Parathyroid adenoma (tissue), 2 donors: ENCODE measurements around the gene ZNF212.

Experiments used
- H2AFZ ChIP-seq: fragments of 300-600 bp; sonication (generic); one replicate; pipeline ENCODE4 v1.7.0; 2017; ENCODE audit warnings: antibody characterized with exemption, mild to moderate bottlenecking
- H3K27ac ChIP-seq: fragments of 300-600 bp; sonication (generic); one replicate; pipeline ENCODE4 v1.7.0; 2017
- H3K27me3 ChIP-seq: fragments of 300-600 bp; sonication (generic); one replicate; pipeline ENCODE4 v1.7.0; 2017; ENCODE audit warnings: low read length; ENCODE audit not compliant: control insufficient read depth, insufficient read depth
- H3K36me3 ChIP-seq: fragments of 300-600 bp; sonication (generic); one replicate; pipeline ENCODE4 v1.7.0; 2017; ENCODE audit warnings: low read length; ENCODE audit not compliant: control insufficient read depth, insufficient read depth
- H3K4me1 ChIP-seq: fragments of 300-600 bp; sonication (generic); one replicate; pipeline ENCODE4 v1.7.0; 2017; ENCODE audit warnings: control low read depth
- H3K4me2 ChIP-seq: fragments of 300-600 bp; sonication (generic); one replicate; pipeline ENCODE4 v1.7.0; 2017; ENCODE audit warnings: low read length
- H3K4me3 ChIP-seq: fragments of 300-600 bp; sonication (generic); one replicate; pipeline ENCODE4 v1.7.0; 2017; ENCODE audit warnings: low read depth, low read length
- H3K79me2 ChIP-seq: fragments of 300-600 bp; sonication (generic); one replicate; pipeline ENCODE4 v1.7.0; 2017; ENCODE audit warnings: control low read depth
- H3K9ac ChIP-seq: fragments of 300-600 bp; sonication (generic); one replicate; pipeline ENCODE4 v1.7.0; 2017; ENCODE audit warnings: mild to moderate bottlenecking
- H3K9me3 ChIP-seq: fragments of 300-600 bp; sonication (generic); one replicate; pipeline ENCODE4 v1.7.0; 2017; ENCODE audit warnings: low read length; ENCODE audit not compliant: control insufficient read depth
- CTCF ChIP-seq: fragments of 300-600 bp; sonication (generic); IDR thresholded peaks from one replicate; pipeline ENCODE4 v1.7.0; 2017; ENCODE audit warnings: antibody characterized with exemption, mild to moderate bottlenecking
- donor health status: primary hyperparathyroidism.

The ZNF212 gene

GRCh38 chr7:149196151-149196704 lies 43.2 kb upstream of the ZNF212 start:
- Histone ChIP-seq H3K27me3 (no peaks in the 10 kb centered on the region), H2AFZ (peak overlapping the region; percentile 76), H3K4me1 (no peaks in the 10 kb centered on the region), H3K27ac (peak overlapping the region; percentile 48), H3K36me3 (no peaks in the 10 kb centered on the region), H3K4me2 (peak overlapping the region; percentile 95), H3K4me3 (peak overlapping the region; percentile 71), H3K9me3 (no peaks in the 10 kb centered on the region), H3K79me2 (peaks cover 36% of the 10 kb centered on the region), H3K9ac (peak overlapping the region; percentile 74)
- no peak for TF ChIP-seq CTCF

- TF ChIP-seq CTCF = no peak
- Histone ChIP-seq H3K79me2 (peaks cover 37% of the 10 kb centered on the region), H3K4me1 (no peaks in the 10 kb centered on the region), H3K4me3 (peak overlapping the region; percentile 71), H3K27ac (peak overlapping the region; percentile 48), H3K9ac (peak overlapping the region; percentile 74), H3K36me3 (no peaks in the 10 kb centered on the region), H3K9me3 (no peaks in the 10 kb centered on the region), H2AFZ (peak overlapping the region; percentile 76), H3K27me3 (no peaks in the 10 kb centered on the region), H3K4me2 (peak overlapping the region; percentile 95)
Measured at GRCh38 chr7:149196705-149197171, 42.7 kb upstream of the ZNF212 start.

GRCh38 chr7:149197675-149198074 lies 41.8 kb upstream of the ZNF212 start:
- no peak overlapping the region for H3K27ac ChIP-seq
- no peaks in the 10 kb centered on the region for H3K9me3 ChIP-seq
- no peak overlapping the region for H2AFZ ChIP-seq
- no peak for TF ChIP-seq CTCF
- no peak overlapping the region for H3K4me3 ChIP-seq
- no peak overlapping the region for H3K4me2 ChIP-seq
- no peak overlapping the region for H3K9ac ChIP-seq
- peaks cover 43% of the 10 kb centered on the region for H3K79me2 ChIP-seq
- H3K36me3 ChIP-seq = no peaks in the 10 kb centered on the region
- H3K4me1 ChIP-seq = no peaks in the 10 kb centered on the region
- no peaks in the 10 kb centered on the region for H3K27me3 ChIP-seq

- Histone ChIP-seq H3K27ac (no peak overlapping the region), H3K9me3 (no peaks in the 10 kb centered on the region), H3K4me3 (no peak overlapping the region), H3K27me3 (no peaks in the 10 kb centered on the region), H2AFZ (no peak overlapping the region), H3K36me3 (no peaks in the 10 kb centered on the region), H3K4me1 (no peaks in the 10 kb centered on the region), H3K79me2 (peaks cover 49% of the 10 kb centered on the region), H3K9ac (no peak overlapping the region), H3K4me2 (no peak overlapping the region)
- no peak for TF ChIP-seq CTCF
Measured at GRCh38 chr7:149198161-149198816, 41.2 kb upstream of the ZNF212 start.
